ENCODE results near the gene ADAM12. TPM values are rescaled to one million over a fixed set of nuclear protein-coding genes. Genes with fewer than 3 reads are reported as not detected.

ADAM12 gene
- total and polyA plus RNA-seq, 10 of the 15 experiments (the other 5 are each of a cell fraction or from before 2014, with no cell fraction given) = under 0.01 to 0.62 (median 0.04) TPM; not detected in 5

DNA sequence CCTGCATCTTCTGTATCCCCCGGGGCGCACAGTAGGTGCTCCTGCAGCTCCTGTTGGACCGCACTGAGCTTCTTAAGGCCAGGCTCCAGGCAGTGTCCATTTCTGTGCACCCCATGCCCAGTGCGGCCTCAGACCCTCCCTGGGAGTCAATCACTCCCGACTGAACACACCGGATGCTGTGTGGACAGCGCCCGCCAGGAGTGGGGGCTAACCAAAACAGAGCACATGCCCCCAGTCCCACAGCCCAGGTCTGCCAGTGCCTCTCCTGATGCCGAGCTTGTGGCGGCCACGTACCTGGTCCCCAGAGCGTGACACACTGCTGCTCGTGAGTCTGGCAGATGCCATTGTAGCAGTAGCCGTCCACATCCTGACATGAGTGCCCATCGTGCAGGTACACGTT lies 323.8 kb downstream of the ADAM12 start (continued):
- TF ChIP-seq, protein P1, sequence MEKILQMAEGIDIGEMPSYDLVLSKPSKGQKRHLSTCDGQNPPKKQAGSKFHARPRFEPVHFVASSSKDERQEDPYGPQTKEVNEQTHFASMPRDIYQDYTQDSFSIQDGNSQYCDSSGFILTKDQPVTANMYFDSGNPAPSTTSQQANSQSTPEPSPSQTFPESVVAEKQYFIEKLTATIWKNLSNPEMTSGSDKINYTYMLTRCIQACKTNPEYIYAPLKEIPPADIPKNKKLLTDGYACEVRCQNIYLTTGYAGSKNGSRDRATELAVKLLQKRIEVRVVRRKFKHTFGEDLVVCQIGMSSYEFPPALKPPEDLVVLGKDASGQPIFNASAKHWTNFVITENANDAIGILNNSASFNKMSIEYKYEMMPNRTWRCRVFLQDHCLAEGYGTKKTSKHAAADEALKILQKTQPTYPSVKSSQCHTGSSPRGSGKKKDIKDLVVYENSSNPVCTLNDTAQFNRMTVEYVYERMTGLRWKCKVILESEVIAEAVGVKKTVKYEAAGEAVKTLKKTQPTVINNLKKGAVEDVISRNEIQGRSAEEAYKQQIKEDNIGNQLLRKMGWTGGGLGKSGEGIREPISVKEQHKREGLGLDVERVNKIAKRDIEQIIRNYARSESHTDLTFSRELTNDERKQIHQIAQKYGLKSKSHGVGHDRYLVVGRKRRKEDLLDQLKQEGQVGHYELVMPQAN (conservative IDR thresholded peaks at IDR 0.05) = no peak
- TF ChIP-seq, protein P2, sequence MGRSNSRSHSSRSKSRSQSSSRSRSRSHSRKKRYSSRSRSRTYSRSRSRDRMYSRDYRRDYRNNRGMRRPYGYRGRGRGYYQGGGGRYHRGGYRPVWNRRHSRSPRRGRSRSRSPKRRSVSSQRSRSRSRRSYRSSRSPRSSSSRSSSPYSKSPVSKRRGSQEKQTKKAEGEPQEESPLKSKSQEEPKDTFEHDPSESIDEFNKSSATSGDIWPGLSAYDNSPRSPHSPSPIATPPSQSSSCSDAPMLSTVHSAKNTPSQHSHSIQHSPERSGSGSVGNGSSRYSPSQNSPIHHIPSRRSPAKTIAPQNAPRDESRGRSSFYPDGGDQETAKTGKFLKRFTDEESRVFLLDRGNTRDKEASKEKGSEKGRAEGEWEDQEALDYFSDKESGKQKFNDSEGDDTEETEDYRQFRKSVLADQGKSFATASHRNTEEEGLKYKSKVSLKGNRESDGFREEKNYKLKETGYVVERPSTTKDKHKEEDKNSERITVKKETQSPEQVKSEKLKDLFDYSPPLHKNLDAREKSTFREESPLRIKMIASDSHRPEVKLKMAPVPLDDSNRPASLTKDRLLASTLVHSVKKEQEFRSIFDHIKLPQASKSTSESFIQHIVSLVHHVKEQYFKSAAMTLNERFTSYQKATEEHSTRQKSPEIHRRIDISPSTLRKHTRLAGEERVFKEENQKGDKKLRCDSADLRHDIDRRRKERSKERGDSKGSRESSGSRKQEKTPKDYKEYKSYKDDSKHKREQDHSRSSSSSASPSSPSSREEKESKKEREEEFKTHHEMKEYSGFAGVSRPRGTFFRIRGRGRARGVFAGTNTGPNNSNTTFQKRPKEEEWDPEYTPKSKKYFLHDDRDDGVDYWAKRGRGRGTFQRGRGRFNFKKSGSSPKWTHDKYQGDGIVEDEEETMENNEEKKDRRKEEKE (IDR thresholded peaks at IDR 0.05) = no peak
- TF ChIP-seq NRF1 (conservative IDR thresholded peaks at IDR 0.05; ENCODE audit: low read depth, low read length) (no peak), IKZF1 (conservative IDR thresholded peaks at IDR 0.05) (no peak), ZZZ3 (IDR thresholded peaks at IDR 0.05; ENCODE audit: control insufficient read depth, insufficient read length, low read depth) (no peak), POU2F2 (IDR thresholded peaks at IDR 0.05; ENCODE audit: borderline replicate concordance, low read depth, low read length) (no peak), FOXM1 (IDR thresholded peaks at IDR 0.05; ENCODE audit: low read depth, low read length) (no peak)
- TF ChIP-seq, protein P3, sequence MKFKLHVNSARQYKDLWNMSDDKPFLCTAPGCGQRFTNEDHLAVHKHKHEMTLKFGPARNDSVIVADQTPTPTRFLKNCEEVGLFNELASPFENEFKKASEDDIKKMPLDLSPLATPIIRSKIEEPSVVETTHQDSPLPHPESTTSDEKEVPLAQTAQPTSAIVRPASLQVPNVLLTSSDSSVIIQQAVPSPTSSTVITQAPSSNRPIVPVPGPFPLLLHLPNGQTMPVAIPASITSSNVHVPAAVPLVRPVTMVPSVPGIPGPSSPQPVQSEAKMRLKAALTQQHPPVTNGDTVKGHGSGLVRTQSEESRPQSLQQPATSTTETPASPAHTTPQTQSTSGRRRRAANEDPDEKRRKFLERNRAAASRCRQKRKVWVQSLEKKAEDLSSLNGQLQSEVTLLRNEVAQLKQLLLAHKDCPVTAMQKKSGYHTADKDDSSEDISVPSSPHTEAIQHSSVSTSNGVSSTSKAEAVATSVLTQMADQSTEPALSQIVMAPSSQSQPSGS (IDR thresholded peaks at IDR 0.05; ENCODE audit: low read length) = no peak

All from GM12878 (cell line).